GM12875 (cell line): ENCODE data around the gene HELZ.
"Not testable (repeated sequence)": the region's sequence is repeated elsewhere in the genome, so short reads cannot be mapped to it uniquely, and the experiment has no call there.

Source experiments
- H3K4me3 ChIP-seq: one replicate; pipeline ENCODE4 v1.5.1; 2011; ENCODE audit warnings: low read depth, low read length, control low read depth
- CTCF ChIP-seq: IDR thresholded peaks from 2 replicates; pipeline ENCODE4 v1.5.1; 2011; ENCODE audit warnings: low read depth, mild to moderate bottlenecking, control low read depth, inconsistent platforms, low read length, moderate library complexity, borderline replicate concordance; ENCODE audit not compliant: insufficient read depth

Gene HELZ

GRCh38 chr17:67202503-67202902 lies 42.5 kb downstream of the HELZ start:
- H3K4me3 ChIP-seq, result no peak overlapping the region
- TF ChIP-seq CTCF, result no peak

- TF ChIP-seq CTCF, result peak; percentile 53; the same call in 1 of the 2 replicates
- H3K4me3 ChIP-seq, result no peak overlapping the region
Measured at GRCh38 chr17:67200727-67201301, 44.2 kb downstream of the HELZ start.

DNA sequence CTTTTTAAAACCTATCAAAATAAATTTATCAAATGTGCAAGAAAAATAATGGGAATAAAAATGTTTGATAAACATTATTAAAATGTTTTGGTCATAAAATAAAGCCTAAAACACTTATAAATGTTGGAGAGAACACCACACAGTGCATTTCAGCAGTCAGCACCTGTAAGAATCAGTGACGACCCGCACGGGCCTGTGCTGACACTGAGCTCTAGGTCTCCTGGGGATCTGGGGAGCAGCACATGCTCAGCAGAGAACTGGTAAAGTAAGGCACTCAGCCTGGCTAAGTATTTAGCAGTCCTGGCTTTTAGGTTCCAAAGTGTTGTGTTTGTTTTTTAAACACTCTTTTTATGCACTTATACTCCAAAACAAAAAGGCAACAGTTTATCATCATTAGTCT lies 46.9 kb downstream of the HELZ start:
- no peak for TF ChIP-seq CTCF
- H3K4me3 ChIP-seq, result no peak overlapping the region

DNA sequence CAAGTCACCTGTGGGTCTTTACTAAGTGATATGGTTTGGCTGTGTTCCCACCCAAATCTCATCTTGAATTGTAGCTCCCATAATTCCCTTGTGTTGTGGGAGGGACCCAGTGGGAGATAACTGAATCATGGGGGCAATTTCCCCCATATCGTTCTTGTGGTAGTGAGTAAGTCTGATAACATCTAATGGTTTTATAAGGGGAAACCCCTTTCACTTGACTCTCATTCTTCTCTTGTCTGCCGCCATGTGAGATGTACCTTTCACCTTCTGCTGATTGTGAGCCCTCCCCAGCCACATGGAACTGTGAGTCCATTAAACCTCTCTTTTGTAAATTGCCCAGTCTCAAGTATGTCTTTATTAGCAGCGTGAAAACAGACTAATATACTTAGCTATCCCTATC lies 48.0 kb downstream of the HELZ start:
- not testable (repeated sequence) for H3K4me3 ChIP-seq

DNA sequence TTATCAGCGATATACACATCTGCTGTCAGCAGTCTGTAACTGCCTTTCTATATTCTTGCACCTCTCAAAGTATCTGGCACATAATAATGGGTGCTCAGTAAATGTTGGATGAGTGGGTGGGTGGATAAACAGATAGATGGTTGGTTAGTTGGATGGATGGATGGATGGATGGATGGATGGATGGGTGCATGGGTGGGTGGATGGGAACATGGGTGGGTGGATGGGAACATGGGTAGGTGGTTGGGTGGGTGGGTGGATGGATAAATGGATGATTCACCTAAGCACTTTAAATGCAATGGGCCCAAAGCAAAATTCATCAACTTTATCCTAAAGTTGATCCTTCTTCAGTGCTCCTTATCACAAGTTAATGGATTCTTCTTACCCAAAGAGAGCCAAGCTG lies 48.6 kb downstream of the HELZ start:
- H3K4me3 ChIP-seq, result no peak overlapping the region
- no peak for TF ChIP-seq CTCF

- no peak for TF ChIP-seq CTCF
- H3K4me3 ChIP-seq, result no peak overlapping the region
Measured at GRCh38 chr17:67194134-67194533, 50.9 kb downstream of the HELZ start.

GRCh38 chr17:67187927-67188326 lies 57.1 kb downstream of the HELZ start:
- no peak overlapping the region for H3K4me3 ChIP-seq
- no peak for TF ChIP-seq CTCF

DNA sequence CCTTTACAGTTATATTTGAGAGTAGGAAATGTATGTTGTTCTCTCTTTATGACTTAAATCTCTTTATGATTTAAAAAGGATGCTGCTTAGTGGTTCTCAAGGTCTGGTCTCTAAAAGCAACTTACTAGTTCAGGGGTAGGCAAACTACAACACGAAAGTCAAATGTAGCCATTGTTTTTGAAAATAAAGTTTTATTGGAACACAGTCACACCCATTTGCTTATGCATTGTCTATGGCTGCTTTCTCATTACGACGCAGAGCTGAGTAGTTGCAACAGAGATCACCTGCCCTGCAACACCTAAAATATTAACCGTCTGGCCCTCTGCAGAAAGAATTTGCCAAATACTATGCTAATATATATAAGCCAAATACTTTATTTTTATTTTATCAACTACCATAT lies 58.2 kb downstream of the HELZ start:
- TF ChIP-seq CTCF, result no peak
- H3K4me3 ChIP-seq, result no peak overlapping the region
